Measurements from ENCODE around the gene SLC12A5.

The SLC12A5 gene

GRCh38 chr20:46025376-46025783 is 3.6 kb upstream of the SLC12A5 start:
- no peak for DNase-seq (ENCODE audit: low read depth)
- TF ChIP-seq, protein P1, sequence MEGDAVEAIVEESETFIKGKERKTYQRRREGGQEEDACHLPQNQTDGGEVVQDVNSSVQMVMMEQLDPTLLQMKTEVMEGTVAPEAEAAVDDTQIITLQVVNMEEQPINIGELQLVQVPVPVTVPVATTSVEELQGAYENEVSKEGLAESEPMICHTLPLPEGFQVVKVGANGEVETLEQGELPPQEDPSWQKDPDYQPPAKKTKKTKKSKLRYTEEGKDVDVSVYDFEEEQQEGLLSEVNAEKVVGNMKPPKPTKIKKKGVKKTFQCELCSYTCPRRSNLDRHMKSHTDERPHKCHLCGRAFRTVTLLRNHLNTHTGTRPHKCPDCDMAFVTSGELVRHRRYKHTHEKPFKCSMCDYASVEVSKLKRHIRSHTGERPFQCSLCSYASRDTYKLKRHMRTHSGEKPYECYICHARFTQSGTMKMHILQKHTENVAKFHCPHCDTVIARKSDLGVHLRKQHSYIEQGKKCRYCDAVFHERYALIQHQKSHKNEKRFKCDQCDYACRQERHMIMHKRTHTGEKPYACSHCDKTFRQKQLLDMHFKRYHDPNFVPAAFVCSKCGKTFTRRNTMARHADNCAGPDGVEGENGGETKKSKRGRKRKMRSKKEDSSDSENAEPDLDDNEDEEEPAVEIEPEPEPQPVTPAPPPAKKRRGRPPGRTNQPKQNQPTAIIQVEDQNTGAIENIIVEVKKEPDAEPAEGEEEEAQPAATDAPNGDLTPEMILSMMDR (IDR thresholded peaks at IDR 0.05; ENCODE audit: control insufficient read depth, insufficient read depth, low read depth, low read length, missing control alignments), result no peak
- no peak overlapping the region for H3K4me3 ChIP-seq (ENCODE audit: control insufficient read depth, low read depth, low read length)

GRCh38 chr20:46027245-46027853 is 1.7 kb upstream of the SLC12A5 start:
- TF ChIP-seq, protein P1 (IDR thresholded peaks at IDR 0.05; ENCODE audit: control insufficient read depth, insufficient read depth, low read depth, low read length, missing control alignments), result no peak
- no peak overlapping the region for H3K4me3 ChIP-seq (ENCODE audit: control insufficient read depth, low read depth, low read length)
- DNase-seq (ENCODE audit: low read depth), result peak; percentile 16

DNA sequence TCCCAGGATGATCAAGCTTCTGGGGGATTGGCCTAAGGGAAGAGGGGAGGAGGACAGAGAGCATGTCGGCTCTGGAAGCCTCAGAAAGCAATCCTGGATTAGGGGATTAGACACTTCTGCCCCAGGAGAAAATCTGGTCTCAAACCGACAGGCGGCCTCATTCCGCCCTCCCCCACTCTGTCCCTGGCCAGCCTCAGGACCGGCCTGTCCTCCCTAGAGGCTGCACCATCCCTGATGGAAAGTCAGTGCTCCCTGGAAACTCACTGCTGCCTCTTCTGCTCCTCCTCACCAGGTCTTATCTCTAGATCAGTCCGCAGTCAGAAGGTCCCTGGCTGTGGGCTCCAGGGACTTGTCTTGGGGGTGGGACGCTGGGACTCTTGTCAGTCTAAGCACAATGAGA is 905 bp upstream of the SLC12A5 start:
- TF ChIP-seq, protein P1 (IDR thresholded peaks at IDR 0.05; ENCODE audit: control insufficient read depth, insufficient read depth, low read depth, low read length, missing control alignments), result no peak
- DNase-seq (ENCODE audit: low read depth), result no peak
- no peak overlapping the region for H3K4me3 ChIP-seq (ENCODE audit: control insufficient read depth, low read depth, low read length)

DNA sequence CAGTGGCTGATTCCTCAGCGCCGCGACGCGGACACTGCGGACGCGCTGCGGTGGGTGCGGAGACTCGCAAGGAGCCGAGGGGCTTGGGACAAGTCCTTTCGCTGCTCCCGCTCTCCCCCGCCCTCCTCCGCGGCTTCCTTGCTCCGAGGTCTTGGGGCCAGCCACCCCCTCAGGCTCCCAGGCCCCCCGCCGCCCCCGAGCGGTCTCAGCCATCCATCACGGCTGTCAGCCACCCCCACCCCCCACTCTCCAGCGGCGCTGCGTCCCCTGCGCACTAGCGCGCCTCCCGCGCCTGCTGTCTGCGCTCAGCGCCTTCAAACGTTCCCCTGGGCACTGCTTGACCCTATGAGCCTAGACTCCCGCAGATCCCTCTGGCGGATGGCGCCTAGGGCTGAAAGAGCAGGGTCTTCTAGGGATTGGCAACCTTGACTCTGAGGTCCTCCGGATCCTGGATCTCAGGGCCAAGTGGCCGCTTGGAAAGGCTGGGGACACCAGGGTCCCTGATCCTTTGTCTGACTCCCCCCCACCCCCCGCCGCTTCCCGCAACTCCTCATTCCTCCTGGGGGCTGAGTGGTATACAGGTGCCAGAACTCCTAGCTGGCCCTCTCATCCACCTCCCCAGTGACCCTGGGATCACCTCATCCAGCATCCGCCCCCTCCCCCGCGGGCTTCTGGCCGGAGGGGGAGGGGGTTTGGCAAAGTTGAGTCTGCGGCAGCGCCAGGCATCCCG is 1.4 kb downstream of the SLC12A5 start:
- no peak for DNase-seq (ENCODE audit: low read depth)
- H3K4me3 ChIP-seq (ENCODE audit: control insufficient read depth, low read depth, low read length), result no peak overlapping the region
- TF ChIP-seq, protein P1 (IDR thresholded peaks at IDR 0.05; ENCODE audit: control insufficient read depth, insufficient read depth, low read depth, low read length, missing control alignments), result no peak

- no peak overlapping the region for H3K4me3 ChIP-seq (ENCODE audit: control insufficient read depth, low read depth, low read length)
These were observed 2.1 kb downstream of the SLC12A5 start for GRCh38 chr20:46031014-46031569.

GRCh38 chr20:46031701-46032254 is 2.8 kb downstream of the SLC12A5 start:
- DNase-seq (ENCODE audit: low read depth), result no peak
- H3K4me3 ChIP-seq (ENCODE audit: control insufficient read depth, low read depth, low read length), result peak overlapping the region; percentile 25; the same call in 1 of the 2 replicates
- TF ChIP-seq, protein P1 (IDR thresholded peaks at IDR 0.05; ENCODE audit: control insufficient read depth, insufficient read depth, low read depth, low read length, missing control alignments), result no peak

More at GRCh38 chr20:46031014-46031569, 2.1 kb downstream of the SLC12A5 start:
- no peak for DNase-seq (ENCODE audit: low read depth)
- TF ChIP-seq, protein P1 (IDR thresholded peaks at IDR 0.05; ENCODE audit: control insufficient read depth, insufficient read depth, low read depth, low read length, missing control alignments), result no peak

Data from AG09309 (cell line).